ENCODE data around the gene CDK17.
A peak's percentile ranks its signal among the peaks of the same experiment; 100 is the strongest.
"Not testable (repeated sequence)": the region's sequence is repeated elsewhere in the genome, so short reads cannot be mapped to it uniquely, and the experiment has no call there.

The CDK17 gene

DNA sequence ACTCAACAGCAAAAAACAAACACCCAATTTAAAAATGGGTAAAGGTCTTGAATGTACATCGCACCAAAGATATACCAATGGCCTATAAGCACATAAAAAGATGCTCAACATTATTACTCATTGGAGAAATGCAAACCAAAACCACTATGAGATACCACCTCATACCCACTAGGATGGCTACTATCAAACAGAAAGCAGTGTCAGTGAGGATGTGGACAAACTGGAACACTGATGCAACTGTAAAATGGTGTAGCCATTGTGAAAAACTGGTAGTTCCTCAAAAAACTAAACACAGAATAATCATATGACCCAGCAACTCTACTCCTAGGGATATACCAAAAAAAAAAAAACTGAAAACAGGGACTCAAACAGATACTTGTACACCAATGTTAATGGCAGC, 49.3 kb downstream of the CDK17 start:
- no peak overlapping the region for H3K4me3 ChIP-seq (ENCODE audit: low read depth, low read length)
- DNase-seq (ENCODE audit: low read depth, low spot score), result no peak
- TF ChIP-seq, protein P1, sequence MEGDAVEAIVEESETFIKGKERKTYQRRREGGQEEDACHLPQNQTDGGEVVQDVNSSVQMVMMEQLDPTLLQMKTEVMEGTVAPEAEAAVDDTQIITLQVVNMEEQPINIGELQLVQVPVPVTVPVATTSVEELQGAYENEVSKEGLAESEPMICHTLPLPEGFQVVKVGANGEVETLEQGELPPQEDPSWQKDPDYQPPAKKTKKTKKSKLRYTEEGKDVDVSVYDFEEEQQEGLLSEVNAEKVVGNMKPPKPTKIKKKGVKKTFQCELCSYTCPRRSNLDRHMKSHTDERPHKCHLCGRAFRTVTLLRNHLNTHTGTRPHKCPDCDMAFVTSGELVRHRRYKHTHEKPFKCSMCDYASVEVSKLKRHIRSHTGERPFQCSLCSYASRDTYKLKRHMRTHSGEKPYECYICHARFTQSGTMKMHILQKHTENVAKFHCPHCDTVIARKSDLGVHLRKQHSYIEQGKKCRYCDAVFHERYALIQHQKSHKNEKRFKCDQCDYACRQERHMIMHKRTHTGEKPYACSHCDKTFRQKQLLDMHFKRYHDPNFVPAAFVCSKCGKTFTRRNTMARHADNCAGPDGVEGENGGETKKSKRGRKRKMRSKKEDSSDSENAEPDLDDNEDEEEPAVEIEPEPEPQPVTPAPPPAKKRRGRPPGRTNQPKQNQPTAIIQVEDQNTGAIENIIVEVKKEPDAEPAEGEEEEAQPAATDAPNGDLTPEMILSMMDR (IDR thresholded peaks at IDR 0.05; ENCODE audit: low read depth, low read length), result no peak
- in situ Hi-C loops (cut with HindIII; ENCODE audit: low sequenced_read_pairs), result no loop called here

DNA sequence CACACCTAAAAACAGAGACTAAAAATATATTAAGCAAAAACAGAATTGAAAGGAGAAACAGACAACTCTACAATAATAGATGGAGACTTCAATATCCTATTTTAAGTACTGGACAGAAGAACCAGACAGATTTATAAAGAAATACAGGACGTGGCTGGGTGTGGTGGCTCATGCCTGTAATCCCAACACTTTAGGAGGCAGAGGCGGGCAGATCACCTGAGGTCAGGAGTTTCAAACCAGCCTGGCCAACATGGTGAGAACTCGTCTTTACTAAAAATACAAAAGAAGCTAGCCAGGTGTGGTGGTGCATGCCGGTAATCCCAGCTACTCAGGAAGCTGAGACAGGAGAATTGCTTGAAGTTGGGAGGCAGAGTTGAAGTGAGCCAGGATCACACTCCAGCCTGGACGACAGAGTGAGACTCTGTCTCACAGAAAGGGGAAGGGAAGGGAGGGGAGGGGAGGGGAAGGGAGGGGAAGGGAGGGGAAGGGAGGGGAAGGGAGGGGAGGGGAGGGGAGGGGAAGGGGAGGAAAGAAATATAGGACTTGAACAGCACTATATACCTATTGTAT, 53.0 kb downstream of the CDK17 start:
- H3K4me3 ChIP-seq (ENCODE audit: low read depth, low read length), result no peak overlapping the region
- DNase-seq (ENCODE audit: low read depth, low spot score), result no peak
- TF ChIP-seq, protein P1 (IDR thresholded peaks at IDR 0.05; ENCODE audit: low read depth, low read length), result no peak
- in situ Hi-C loops (cut with HindIII; ENCODE audit: low sequenced_read_pairs), result no loop called here

DNA sequence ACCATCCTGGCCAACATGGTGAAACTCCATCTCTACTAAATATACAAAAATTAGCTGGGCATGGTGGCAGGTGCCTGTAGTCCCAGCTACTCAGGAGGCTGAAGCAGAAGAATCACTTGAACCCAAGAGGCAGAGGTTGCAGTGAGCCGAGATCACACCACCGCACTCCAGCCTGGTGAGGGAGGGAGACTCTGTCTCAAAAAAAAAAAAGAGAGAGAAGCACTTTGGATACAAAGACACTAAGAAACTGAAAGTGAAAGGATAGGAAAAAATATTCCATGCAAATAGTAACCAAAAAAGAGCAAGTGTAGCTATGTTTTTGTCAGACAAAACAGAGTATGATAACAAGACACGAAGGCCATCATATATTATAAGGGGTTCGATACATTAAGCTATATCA, 53.5 kb downstream of the CDK17 start:
- peak; percentile 47 for DNase-seq (ENCODE audit: low read depth, low spot score)
- in situ Hi-C loops (cut with HindIII; ENCODE audit: low sequenced_read_pairs); H3K4me3 ChIP-seq (ENCODE audit: low read depth, low read length): not testable (repeated sequence)

DNA sequence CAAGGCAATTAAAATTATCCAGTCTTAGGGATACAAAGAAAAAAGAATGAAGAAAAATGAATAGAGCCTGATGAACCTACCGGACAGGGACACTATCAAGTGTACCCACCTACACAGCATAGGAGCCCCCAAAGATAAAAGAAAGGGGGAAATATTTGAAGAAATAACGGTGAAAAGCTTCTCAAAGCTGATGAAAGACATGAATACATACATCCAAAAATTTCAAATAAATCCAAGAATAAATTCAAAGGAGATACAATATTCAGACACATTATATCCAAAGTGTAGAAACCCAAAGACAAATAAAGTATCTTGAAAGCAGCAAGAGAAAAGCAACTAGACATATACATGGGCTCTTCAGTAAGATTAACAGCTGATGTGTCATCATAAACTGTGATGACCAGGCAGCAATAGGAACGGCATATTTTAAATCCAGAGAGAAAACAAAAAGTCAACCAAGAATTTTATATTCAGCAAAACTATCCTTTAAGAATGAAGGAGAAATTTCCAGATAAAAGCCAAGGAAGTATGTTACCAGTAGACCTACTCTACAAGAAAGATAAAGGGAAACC, 56.0 kb downstream of the CDK17 start:
- no peak overlapping the region for H3K4me3 ChIP-seq (ENCODE audit: low read depth, low read length)
- DNase-seq (ENCODE audit: low read depth, low spot score), result no peak
- in situ Hi-C loops (cut with HindIII; ENCODE audit: low sequenced_read_pairs), result no loop called here
- TF ChIP-seq, protein P1 (IDR thresholded peaks at IDR 0.05; ENCODE audit: low read depth, low read length), result no peak

DNA sequence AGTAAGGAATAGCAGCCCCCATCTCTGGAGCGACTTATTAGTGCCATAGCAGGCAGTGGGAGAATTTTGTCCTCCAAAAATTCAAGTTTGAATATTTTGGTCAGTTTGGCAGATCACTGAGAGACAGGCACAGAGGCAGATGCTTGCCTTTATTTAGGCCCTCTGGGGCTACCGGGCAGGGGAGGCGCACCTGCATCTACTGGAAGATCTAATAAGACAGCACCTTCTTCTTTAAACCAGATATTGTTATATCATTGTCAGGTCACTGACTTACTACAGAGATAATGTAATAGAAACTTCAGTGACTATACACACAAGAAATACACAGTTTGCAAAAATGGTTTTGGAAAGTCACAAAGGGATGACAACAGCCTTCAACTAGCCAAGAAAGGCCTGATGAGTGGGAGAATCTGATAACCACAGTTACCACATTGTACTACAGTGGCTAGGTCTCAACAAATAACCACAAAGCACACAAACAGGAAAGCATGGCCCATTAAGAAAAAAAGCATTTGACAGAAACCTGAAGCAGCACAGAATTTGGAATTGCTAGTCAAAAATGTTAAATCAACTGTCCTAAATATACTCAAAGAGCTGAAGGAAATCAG, 56.8 kb downstream of the CDK17 start:
- TF ChIP-seq, protein P1 (IDR thresholded peaks at IDR 0.05; ENCODE audit: low read depth, low read length), result no peak
- peak; percentile 51 for DNase-seq (ENCODE audit: low read depth, low spot score)
- in situ Hi-C loops (cut with HindIII; ENCODE audit: low sequenced_read_pairs), result no loop called here
- no peak overlapping the region for H3K4me3 ChIP-seq (ENCODE audit: low read depth, low read length)

DNA sequence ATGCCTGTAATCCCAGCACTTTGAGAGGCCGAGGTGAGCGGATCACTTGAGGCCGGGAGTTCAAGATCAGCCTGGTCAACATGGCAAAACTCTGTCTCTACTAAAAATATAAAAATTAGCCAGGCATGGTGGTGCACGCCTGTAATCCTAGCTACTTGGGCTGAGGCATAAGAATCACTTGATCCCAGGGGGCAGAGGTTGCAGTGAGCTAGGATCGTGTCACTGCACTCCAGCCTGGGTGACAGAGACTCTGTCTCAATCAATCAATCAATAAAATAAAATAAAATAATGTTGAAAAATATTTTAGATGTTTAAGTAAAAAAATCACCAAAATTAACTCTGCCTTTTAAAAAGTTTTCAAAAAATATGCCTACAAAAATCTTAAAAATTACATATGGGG, 60.6 kb downstream of the CDK17 start:
- H3K4me3 ChIP-seq (ENCODE audit: low read depth, low read length); DNase-seq (ENCODE audit: low read depth, low spot score); in situ Hi-C loops (cut with HindIII; ENCODE audit: low sequenced_read_pairs): not testable (repeated sequence)

DNA sequence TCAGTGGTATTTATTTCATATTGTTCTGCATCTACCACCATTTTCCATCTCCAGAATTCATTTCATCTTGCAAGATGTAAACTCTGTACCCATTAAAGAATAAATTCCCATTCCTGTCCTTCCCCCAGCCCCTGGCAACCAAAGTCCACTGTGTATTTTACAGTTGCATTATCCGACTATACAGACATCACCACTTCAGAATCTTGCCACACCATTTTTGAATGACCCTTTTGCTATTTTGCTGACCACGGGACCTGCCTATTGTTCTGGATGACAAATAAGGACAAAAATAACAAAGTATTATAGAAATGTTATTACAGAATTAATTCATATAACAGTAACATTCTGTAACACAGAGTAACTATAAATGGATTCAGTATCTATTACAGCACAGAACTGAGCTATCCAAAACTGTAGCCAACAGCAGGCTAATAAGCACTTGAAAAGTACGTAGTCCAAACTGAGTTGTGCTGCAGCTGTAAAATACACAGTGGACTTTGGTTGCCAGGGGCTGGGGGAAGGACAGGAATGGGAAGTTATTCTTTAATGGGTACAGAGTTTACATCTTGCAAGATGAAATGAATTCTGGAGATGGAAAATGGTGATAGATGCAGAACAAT, 61.3 kb downstream of the CDK17 start:
- H3K4me3 ChIP-seq (ENCODE audit: low read depth, low read length), result no peak overlapping the region
- in situ Hi-C loops (cut with HindIII; ENCODE audit: low sequenced_read_pairs), result no loop called here
- no peak for DNase-seq (ENCODE audit: low read depth, low spot score)
- TF ChIP-seq, protein P1 (IDR thresholded peaks at IDR 0.05; ENCODE audit: low read depth, low read length), result no peak
